A549 (cell line): Measurements from ENCODE around the gene CCDC171. TPM values are rescaled to one million over a fixed set of nuclear protein-coding genes. Genes with fewer than 3 reads are reported as not detected.

Source experiments
- ATAC-seq, 2 experiments: fragments of 200-7000 bp in 1 of 2; fragments of >200 bp in 1 of 2; cut with Nextera tagmentation in 1 of 2; cut with Tn5 transposase in 1 of 2; 3 replicates each; pipeline versions ENCODE4 v1.8.0 to v1.9.1; 2018 to 2020; ENCODE audit warnings: mild to moderate bottlenecking in 1 of 2, moderate library complexity in 1 of 2
- CTCF ChIA-PET: fragments of 300-600 bp; sonication (Branson Sonifier 250); formaldehyde crosslinking; extraction: SDS; loops from one replicate; lab custom pipeline; 2021; ENCODE audit warnings: antibody characterized with exemption, inconsistent platforms; lab: Yijun Ruan, JAX
- POLR2A ChIA-PET: fragments of 350-600 bp; formaldehyde crosslinking; extraction: SDS; loops from one replicate; lab custom pipeline; 2021; ENCODE audit warnings: antibody characterized with exemption, inconsistent platforms; lab: Yijun Ruan, JAX
- DNase-seq, 2 experiments: peaks; one replicate each; pipeline versions ENCODE4 v3.0.0 to v3.0.0-alpha.2; 2011 to 2016; ENCODE audit warnings: low read depth in 1 of 2, low spot score in 1 of 2
- FAIRE-seq: peaks from 2 replicates; lab custom pipeline; 2011; peaks lifted over from hg19 to GRCh38; lab: Jason Lieb, UNC
- H3K27ac ChIP-seq, 2 experiments: fragments of >200 bp; sonication (Bioruptor Twin); formaldehyde crosslinking; 3 replicates each; pipeline ENCODE4 v1.5.1; 2016 to 2017
- H3K4me1 ChIP-seq: fragments of >200 bp; sonication (Bioruptor Twin); formaldehyde crosslinking; 3 replicates; pipeline ENCODE4 v1.6.1; 2016
- H3K4me2 ChIP-seq: fragments of >200 bp; sonication (Bioruptor Twin); formaldehyde crosslinking; 3 replicates; pipeline ENCODE4 v1.6.1; 2016
- H3K4me3 ChIP-seq: fragments of >200 bp; sonication (Bioruptor Twin); formaldehyde crosslinking; 3 replicates; pipeline ENCODE4 v1.5.1; 2016
- H3K9me3 ChIP-seq: fragments of >200 bp; sonication (Bioruptor Twin); formaldehyde crosslinking; 3 replicates; pipeline ENCODE4 v1.6.1; 2016
- CBX2 ChIP-seq: fragments of 200-600 bp; sonication (generic); IDR thresholded peaks from 2 replicates; pipeline ENCODE4 v1.6.1; 2016; ENCODE audit warnings: low read depth, mild to moderate bottlenecking, borderline replicate concordance
- CBX8 ChIP-seq: fragments of 200-600 bp; sonication (generic); IDR thresholded peaks from 2 replicates; pipeline ENCODE4 v1.6.1; 2016
- CHD2 ChIP-seq: fragments of 150-350 bp; IDR thresholded peaks from 2 replicates; pipeline ENCODE4 v1.6.1; 2014; ENCODE audit warnings: low read length; ENCODE audit not compliant: partially characterized antibody
- CHD4 ChIP-seq: fragments of 200-600 bp; sonication (generic); IDR thresholded peaks from 2 replicates; pipeline ENCODE4 v1.6.1; 2016; ENCODE audit warnings: antibody characterized with exemption, mild to moderate bottlenecking, borderline replicate concordance
- EHMT2 ChIP-seq: fragments of 200-600 bp; sonication (generic); IDR thresholded peaks from 2 replicates; pipeline ENCODE4 v1.6.1; 2016; ENCODE audit warnings: antibody characterized with exemption, low read depth, mild to moderate bottlenecking, moderate library complexity
- GATA3 ChIP-seq: IDR thresholded peaks from 2 replicates; pipeline ENCODE4 v1.6.1; 2012; ENCODE audit warnings: borderline replicate concordance
- HEYL ChIP-seq: fragments of 250-450 bp; sonication (Bioruptor Pico); IDR thresholded peaks from 2 replicates; pipeline ENCODE4 v1.8.0; 2021; ENCODE audit warnings: mild to moderate bottlenecking, moderate library complexity
- HOXB13 ChIP-seq: fragments of 250-450 bp; sonication (Bioruptor Pico); IDR thresholded peaks from 2 replicates; pipeline ENCODE4 v1.5.0; 2020; ENCODE audit warnings: low read depth, mild to moderate bottlenecking, moderate library complexity
- HOXB5 ChIP-seq: fragments of 250-450 bp; sonication (Bioruptor Pico); IDR thresholded peaks from 2 replicates; pipeline ENCODE4 v1.5.0; 2020; ENCODE audit warnings: mild to moderate bottlenecking, moderate library complexity
- JUN ChIP-seq, 2 experiments: fragments of >200 bp; sonication (Bioruptor Twin); formaldehyde crosslinking; IDR thresholded peaks; 2 replicates in 1 of 2; 3 replicates in 1 of 2; pipeline ENCODE4 v1.6.1; 2016 to 2017
- KDM5A ChIP-seq: fragments of 200-600 bp; sonication (generic); IDR thresholded peaks from 2 replicates; pipeline ENCODE4 v1.6.1; 2016; ENCODE audit warnings: antibody characterized with exemption, mild to moderate bottlenecking
- MAFK ChIP-seq: fragments of 450-650 bp; IDR thresholded peaks from 2 replicates; pipeline ENCODE4 v1.6.1; 2014; ENCODE audit not compliant: partially characterized antibody
- MAZ ChIP-seq: fragments of 150-350 bp; IDR thresholded peaks from 2 replicates; pipeline ENCODE4 v1.6.1; 2014; ENCODE audit warnings: antibody characterized with exemption, low read depth, low read length, borderline replicate concordance
- NFE2L2 ChIP-seq: fragments of 150-350 bp; conservative IDR thresholded peaks from 2 replicates; pipeline ENCODE4 v1.6.1; 2014; ENCODE audit warnings: low read length
- NR3C1 ChIP-seq: fragments of >200 bp; sonication (Bioruptor Twin); formaldehyde crosslinking; IDR thresholded peaks from 3 replicates; pipeline ENCODE4 v1.6.1; 2017
- PBX3 ChIP-seq: IDR thresholded peaks from 2 replicates; pipeline ENCODE4 v1.6.1; 2012
- POLR2AphosphoS2 ChIP-seq: conservative IDR thresholded peaks from 2 replicates; pipeline ENCODE4 v1.6.1; 2012; ENCODE audit warnings: low read length, improper control_type of control experiment, inconsistent platforms
- RARB ChIP-seq: fragments of 250-450 bp; sonication (Bioruptor Pico); IDR thresholded peaks from 2 replicates; pipeline ENCODE4 v1.8.0; 2021; ENCODE audit warnings: mild to moderate bottlenecking, moderate library complexity
- RFX5 ChIP-seq: fragments of 450-650 bp; IDR thresholded peaks from 2 replicates; pipeline ENCODE4 v1.7.1; 2014; ENCODE audit warnings: antibody characterized with exemption, mild to moderate bottlenecking, moderate library complexity
- SMC3 ChIP-seq: fragments of >200 bp; sonication (Bioruptor Twin); formaldehyde crosslinking; IDR thresholded peaks from 3 replicates; pipeline ENCODE4 v1.6.1; 2018; ENCODE audit warnings: inconsistent platforms
- SREBF2 ChIP-seq: fragments of 450-650 bp; IDR thresholded peaks from 2 replicates; pipeline ENCODE4 v1.6.1; 2014; ENCODE audit warnings: mild to moderate bottlenecking, moderate library complexity
- TFCP2L1 ChIP-seq: fragments of 250-450 bp; sonication (Bioruptor Pico); IDR thresholded peaks from 2 replicates; pipeline ENCODE4 v1.5.0; 2021; ENCODE audit warnings: mild to moderate bottlenecking
- TP53 ChIP-seq: fragments of 250-450 bp; sonication (Bioruptor Pico); IDR thresholded peaks from 2 replicates; pipeline ENCODE4 v1.5.0; 2021; ENCODE audit warnings: mild to moderate bottlenecking, moderate library complexity
- USF2 ChIP-seq: fragments of 450-650 bp; IDR thresholded peaks from 2 replicates; pipeline ENCODE4 v1.6.1; 2014; ENCODE audit warnings: antibody characterized with exemption
- ZFP36 ChIP-seq: fragments of 450-650 bp; IDR thresholded peaks from 2 replicates; pipeline ENCODE4 v1.6.1; 2014; ENCODE audit warnings: borderline replicate concordance; ENCODE audit not compliant: partially characterized antibody
- WGBS: methylation state at CpG from one replicate; pipeline ENCODE4 v1.1.6; 2017; ENCODE audit errors: missing lambda C conversion rate; 5-methylcytosine and 5-hydroxymethylcytosine counted together
- polyA plus RNA-seq, 4 experiments: library from polyadenylated mRNA; depleted of rRNA in 3 of 4; stranded (reverse); fragments of >200 nt; fragmentation: RNase III in 1 of 4; extraction: RNeasy Plus Mini Kit Qiagen cat#74134 plus additional on column Dnase treatment in 1 of 4; gene quantifications; 2 replicates in 3 of 4; 3 replicates in 1 of 4; pipeline ENCODE4 v1.2.3, GENCODE V29; 2011 to 2017

CCDC171 gene
- polyA plus RNA-seq, 2 of the 4 experiments (the other 2 are of a cell fraction) = 0.88 to 1.3 TPM

GRCh38 chr9:15724016-15724415 lies 171.2 kb downstream of the CCDC171 start:
- TF ChIP-seq SREBF2 (no peak), MAFK (peak; percentile 79), CHD2 (no peak), USF2 (no peak), KDM5A (no peak)
- POLR2A ChIA-PET = no interaction called here
- DNase-seq (no peak), FAIRE-seq (no peak), ATAC-seq (no peak)
- 86% methylated on average over 1 of the region's 1 CpG for WGBS
- no peak overlapping the region for H3K27ac ChIP-seq
- no peak overlapping the region for H3K4me3 ChIP-seq
- H3K9me3 ChIP-seq = no peaks in the 10 kb centered on the region
- 0 out of 3 replicates have a peak, but pooled peaks cover 3% of the 10 kb centered on the region for H3K4me1 ChIP-seq
- CTCF ChIA-PET = no interaction called here
- no peak overlapping the region for H3K4me2 ChIP-seq

GRCh38 chr9:15724612-15725011 lies 171.8 kb downstream of the CCDC171 start:
- ChIA-PET CTCF (no interaction called here), POLR2A (no interaction called here)
- ATAC-seq (no peak), DNase-seq (no peak), FAIRE-seq (no peak)
- TF ChIP-seq MAFK = no peak
- H3K4me1 ChIP-seq = 0 out of 3 replicates have a peak, but pooled peaks cover 3% of the 10 kb centered on the region
- H3K4me2 ChIP-seq = no peak overlapping the region
- WGBS = 7% methylated on average over 1 of the region's 1 CpG
- no peaks in the 10 kb centered on the region for H3K9me3 ChIP-seq
- no peak overlapping the region for H3K27ac ChIP-seq
- H3K4me3 ChIP-seq = no peak overlapping the region

- WGBS = 100% methylated on average over 1 of the region's 1 CpG
- Histone ChIP-seq H3K27ac (no peak overlapping the region), H3K4me2 (no peak overlapping the region), H3K4me1 (0 out of 3 replicates have a peak, but pooled peaks cover 3% of the 10 kb centered on the region), H3K4me3 (no peak overlapping the region), H3K9me3 (no peaks in the 10 kb centered on the region)
- FAIRE-seq (no peak), ATAC-seq (no peak), DNase-seq (no peak)
- ChIA-PET POLR2A (no interaction called here), CTCF (no interaction called here)
- TF ChIP-seq SMC3 = no peak
- TF ChIP-seq PBX3 = no peak
- no peak for TF ChIP-seq MAZ
- no peak for TF ChIP-seq EHMT2
- TF ChIP-seq HEYL (CRISPR knock-in tag) = no peak
- no peak for TF ChIP-seq CBX8
- no peak for TF ChIP-seq NFE2L2
- no peak for TF ChIP-seq RFX5
- TF ChIP-seq CHD4 = no peak
- TF ChIP-seq ZFP36 = no peak
- TF ChIP-seq JUN (IDR thresholded peaks at IDR 0.05) = no peak
- TF ChIP-seq RARB (CRISPR knock-in tag) = no peak
- TF ChIP-seq CBX2 = no peak
- no peak for TF ChIP-seq GATA3
- TF ChIP-seq HOXB5 = no peak
- no peak for TF ChIP-seq TFCP2L1 (CRISPR knock-in tag)
- TF ChIP-seq TP53 = no peak
- TF ChIP-seq POLR2AphosphoS2 = no peak
- TF ChIP-seq NR3C1 = no peak
- TF ChIP-seq HOXB13 = no peak
Measured at GRCh38 chr9:15725953-15726352, 173.1 kb downstream of the CCDC171 start.
